HG03196 (cell line): ENCODE data around the gene CRYBA4.

Source experiments
- ATAC-seq: cut with Tn5 transposase; IDR thresholded peaks from one replicate; pipeline ENCODE4 v1.9.1; 2021; ENCODE audit not compliant: unreplicated experiment

The CRYBA4 gene

DNA sequence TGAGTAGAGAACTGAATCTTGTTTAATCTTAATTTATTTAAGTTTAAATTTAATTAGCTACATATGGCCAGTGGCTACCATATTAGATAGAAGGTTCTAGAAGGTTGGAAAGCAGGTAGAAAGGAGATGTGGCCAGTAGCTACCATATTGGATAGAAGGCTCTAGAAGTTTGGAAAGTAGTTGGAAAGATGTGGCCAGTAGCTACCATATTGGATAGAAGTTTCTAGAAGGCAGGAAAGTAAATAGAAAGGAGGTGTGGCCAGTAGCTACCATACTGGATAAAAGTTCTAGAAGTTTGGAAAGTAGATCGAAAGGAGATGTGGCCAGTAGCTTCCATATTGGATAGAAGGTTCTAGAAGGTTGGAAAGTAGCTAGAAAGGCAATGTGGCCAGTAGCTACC, 2.2 kb downstream of the CRYBA4 start:
- no peak for ATAC-seq

DNA sequence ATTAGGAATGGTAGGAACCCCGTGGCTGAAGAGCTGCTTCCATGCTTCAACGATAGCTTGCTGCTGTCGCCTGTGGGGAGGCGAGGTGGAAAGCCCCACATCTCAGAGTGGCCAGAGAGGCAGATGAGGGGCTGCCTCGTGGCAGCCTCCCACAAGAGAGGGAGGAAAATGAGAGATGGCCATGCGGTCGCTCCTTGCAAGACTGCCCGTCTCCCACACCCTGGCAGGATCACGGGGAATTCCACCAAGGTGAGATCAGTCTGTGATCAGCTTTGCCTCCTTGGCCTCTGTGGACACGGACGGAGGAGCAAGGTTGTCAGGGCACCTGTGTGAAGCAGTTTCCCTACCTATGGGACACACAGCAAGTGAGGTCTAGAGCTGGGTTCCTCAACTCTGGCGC, 3.0 kb downstream of the CRYBA4 start:
- ATAC-seq = no peak

DNA sequence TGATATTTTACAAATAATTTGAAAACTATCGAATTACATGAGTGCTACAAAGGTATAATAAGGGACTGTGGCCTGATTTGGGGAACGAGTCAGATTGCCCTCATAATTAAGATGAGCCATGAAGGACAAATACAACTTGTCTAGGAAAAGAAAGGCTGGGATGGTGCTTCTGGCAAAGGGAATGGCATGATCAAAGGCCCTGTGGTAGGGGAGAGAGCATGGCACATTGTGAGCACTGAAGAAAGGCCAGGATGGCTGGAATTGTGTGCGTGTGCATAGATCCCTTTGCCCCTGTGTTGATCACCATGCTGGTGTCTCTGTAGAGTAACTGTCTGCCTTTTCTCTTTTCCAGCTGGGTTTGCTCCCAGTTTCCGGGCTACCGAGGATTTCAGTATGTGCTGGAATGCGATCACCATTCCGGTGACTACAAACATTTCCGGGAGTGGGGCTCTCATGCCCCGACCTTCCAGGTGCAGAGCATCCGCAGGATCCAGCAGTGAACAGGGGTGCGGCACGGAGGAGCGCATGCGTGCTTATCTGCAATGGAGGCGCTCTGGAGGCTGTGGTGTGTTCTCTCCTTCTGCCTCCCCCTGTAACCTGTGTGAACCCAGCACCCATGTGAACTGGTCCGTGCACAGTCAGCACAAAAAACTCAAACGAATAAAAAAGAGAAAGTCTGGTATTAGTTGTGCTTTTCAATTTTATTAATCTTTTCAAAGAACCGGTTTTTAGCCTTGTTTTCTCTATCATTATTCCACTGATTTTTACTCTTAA, 8.4 kb downstream of the CRYBA4 start:
- no peak for ATAC-seq

DNA sequence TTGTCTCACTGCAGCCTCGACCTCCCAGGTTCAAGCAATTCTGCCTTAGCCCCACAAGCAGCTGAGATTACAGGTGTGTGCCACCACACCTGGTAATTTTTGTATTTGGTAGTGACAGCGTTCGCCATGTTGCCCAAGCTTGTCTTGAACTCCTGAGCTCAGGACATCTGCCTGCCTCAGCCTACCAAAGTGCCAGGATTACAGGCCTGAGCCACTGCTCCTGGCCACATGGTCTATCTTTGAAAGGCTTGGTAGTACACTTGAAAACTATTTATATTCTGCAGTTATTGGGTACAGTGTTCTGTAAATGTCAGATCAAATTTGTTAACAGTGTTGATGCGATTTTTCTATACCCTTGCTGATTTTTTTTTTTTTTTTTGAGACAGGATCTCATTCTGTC, 9.5 kb downstream of the CRYBA4 start:
- no peak for ATAC-seq

DNA sequence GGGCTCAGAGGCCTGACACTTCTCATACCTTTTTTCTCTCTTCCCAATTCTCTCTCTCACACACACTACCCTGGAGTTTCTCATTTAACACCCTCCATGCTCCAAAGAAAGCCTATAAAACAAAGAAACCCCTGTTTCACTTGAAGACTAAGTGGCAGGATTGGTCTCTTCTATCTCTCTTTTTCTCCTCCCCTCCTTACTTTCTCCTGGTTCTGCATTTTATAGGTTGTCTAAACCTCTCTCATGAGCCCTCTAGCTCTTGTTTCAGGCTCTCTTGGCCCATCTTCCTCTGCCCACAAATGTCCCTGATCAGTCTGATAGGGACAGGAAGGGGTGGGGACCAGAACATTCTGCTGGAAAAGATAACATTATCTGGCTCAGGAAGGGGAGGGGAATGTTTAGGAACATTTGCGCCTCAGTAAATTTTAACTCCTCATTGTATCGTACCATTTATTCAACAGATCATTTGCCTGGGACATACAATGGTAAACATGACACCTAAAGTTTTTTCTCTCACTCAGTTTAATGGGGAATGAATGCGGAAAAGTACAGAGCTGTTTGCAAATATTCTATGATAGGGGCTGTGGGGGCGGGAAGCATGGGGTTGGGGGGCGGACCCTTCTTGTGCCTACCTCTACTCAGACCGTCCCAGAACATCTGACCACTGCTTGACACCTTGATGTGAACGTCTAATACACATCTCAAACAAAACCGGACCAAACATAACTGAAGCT, 10.8 kb downstream of the CRYBA4 start:
- no peak for ATAC-seq

DNA sequence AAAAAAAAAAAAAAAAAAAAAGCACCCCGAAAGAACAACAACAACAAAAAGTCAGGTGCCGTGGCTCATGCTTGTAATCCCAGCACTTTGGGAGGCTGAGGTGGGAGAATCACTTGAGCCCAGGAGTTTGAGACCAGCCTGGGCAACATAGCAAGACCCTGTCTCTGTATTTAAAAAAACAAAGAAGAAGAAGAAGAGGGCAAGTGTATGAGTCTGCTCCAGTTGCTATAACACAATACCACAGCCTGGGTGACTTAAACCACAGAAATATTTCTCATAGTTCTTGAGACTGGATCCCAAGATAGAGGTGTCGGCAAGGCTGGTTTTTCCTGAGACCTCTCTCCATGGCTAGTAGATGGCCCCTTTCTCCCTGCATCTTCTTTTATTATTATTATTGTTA, 12.4 kb downstream of the CRYBA4 start:
- no peak for ATAC-seq

DNA sequence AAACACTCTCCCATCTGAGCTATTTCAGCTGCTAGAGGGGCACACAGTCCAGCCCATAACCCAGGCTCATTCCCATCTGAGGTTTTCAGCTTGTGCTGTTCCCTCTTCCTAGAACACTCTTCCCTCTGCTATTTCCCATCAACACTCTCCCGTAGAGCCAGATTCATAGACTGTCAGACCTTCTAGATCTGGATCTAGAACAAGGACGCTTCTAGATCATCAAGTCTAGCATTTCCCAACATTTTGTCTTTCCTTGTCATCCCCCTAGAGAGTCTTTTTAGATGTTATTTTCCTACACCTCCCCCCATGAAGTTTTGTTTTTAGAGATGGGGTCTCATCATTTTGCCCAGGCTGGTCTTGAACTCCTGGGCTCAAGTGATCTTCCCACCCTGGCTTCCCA, 13.4 kb downstream of the CRYBA4 start:
- no peak for ATAC-seq

DNA sequence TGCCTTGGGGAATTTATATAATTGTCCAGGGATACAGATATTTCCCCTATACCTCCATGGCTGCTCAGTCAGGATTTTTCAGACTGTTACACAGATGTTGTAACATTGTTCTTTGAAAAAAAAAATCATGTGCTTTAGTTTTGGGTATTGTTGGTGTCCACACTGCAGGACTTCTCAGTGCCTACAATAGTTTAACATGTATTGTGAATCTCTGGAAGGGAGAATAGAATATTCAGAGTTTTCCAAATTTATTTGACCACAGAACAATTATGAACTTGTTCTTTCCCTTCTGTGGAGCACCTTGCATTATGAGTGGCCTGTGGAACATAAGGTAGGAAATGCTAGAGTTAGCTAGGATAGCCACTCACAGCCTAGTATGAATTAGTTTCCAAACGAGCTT, 14.5 kb downstream of the CRYBA4 start:
- no peak for ATAC-seq

DNA sequence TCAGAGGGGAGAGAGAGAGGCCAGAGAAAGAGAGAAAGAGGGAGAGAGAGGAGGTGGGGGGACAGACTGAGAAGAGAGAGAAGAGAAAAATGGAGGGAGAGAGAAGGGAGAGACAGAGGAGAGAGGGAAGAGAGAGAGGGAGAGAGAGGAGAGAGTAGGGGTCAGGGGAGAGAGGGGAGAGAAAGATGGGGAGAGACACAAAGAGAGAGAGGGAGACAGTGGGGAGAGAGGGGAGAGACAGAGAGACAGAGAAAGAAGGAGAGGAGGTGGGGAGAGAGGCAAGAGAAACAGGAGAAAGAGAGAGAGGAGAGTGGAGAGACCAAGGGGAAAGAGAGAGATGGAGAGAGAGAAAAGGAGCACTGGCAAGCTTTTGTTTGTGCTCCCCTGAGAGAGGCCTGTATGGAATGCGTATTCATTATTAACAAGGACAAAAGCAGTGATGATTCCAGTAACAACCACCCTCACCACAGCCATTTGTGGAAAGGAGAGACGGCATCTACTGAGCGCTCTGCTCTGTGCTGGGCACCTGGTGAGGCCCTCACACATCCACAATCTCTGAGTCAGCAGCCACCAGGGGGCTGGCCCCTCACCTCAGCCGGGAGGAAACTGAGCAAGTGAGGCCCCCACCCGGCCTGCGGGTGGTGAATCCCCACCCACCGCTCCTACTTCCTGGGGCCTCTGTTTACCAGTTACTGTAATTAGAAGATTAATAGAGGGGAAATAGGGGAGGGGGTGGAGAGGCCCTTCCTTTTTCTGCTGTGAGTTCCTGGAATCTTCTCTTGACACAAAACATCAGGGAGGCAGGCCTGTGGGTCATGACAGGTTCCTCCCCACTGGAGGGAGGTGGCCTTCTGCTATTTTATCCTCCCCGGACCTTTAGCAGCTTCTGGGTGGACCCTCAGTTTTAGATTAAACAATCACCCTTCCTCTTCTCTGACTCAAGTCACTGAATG, 21.0 kb downstream of the CRYBA4 start:
- no peak for ATAC-seq

DNA sequence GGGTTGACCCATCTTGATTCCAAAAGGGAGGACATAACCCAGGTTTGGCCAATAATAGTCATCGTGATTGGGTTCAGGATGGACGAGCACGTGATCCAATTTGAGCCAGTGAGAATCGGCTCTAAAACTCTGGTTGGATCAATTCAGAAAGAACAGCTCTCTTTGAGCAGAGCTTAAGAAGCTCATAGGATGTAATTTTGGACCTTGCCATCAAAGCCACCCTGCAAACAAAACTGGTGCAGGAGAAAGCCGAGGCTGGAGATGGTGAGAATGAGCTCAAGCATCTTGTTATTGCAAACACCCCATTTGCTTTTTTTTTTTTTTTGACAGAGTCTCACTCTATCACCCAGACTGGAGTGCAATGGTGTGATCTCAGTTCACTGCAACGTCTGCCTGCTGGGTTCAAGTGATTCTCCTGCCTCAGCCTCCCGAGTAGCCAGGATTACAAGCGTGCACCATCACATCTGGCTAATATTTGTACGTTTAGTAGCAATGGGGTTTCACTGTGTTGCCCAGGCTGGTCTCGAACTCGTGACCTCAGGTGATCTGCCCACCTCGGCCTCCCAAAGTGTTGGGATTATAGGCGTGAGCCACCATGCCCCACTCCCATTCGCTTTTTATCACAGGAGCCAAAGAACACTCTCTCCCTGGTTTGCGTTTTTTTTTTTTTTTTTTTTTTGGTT, 21.8 kb downstream of the CRYBA4 start:
- ATAC-seq = no peak

DNA sequence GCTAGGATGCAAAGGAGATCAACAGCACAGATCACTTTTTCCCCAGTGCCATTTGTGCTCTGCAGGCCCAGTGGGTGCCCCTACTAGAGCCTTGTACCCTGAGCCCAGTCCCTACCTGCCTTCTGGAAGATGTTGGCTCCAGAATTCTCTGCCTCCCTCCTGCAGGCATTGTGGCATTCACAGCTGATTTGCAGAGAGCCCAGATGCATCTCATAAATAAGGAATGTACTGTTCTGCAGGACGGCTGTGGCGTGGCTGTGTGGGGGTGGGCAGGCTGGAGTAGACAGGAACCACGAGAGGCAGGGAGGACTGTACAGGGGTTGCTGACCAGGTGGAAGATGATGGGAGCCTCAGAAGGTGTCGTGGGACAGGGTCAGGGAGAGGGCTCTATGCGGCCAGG, 24.4 kb downstream of the CRYBA4 start:
- no peak for ATAC-seq

DNA sequence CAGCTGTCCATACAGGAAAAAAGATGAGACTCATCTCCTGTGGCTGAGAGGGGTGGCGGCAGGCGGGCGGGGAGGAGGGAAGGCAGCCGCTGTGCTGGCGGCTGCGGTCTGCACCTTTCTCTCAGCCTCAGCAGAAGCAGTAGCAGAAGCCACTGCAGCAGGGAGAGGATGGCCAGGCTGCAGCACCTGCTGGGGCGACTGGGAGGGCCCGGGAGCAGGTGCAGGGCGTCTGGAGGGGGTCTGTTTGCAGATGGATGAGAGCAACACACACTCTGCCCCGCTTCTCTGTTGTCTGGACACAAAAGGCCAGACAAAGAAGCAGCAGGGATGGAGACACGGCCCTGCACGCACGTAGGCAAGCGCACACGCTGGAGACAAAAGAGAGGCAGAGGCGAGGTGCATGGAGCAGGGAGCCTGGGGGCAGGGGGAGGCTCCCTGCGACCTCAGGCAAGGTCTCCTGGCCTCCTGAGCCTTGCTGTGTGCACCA, 26.3 kb downstream of the CRYBA4 start:
- no peak for ATAC-seq

DNA sequence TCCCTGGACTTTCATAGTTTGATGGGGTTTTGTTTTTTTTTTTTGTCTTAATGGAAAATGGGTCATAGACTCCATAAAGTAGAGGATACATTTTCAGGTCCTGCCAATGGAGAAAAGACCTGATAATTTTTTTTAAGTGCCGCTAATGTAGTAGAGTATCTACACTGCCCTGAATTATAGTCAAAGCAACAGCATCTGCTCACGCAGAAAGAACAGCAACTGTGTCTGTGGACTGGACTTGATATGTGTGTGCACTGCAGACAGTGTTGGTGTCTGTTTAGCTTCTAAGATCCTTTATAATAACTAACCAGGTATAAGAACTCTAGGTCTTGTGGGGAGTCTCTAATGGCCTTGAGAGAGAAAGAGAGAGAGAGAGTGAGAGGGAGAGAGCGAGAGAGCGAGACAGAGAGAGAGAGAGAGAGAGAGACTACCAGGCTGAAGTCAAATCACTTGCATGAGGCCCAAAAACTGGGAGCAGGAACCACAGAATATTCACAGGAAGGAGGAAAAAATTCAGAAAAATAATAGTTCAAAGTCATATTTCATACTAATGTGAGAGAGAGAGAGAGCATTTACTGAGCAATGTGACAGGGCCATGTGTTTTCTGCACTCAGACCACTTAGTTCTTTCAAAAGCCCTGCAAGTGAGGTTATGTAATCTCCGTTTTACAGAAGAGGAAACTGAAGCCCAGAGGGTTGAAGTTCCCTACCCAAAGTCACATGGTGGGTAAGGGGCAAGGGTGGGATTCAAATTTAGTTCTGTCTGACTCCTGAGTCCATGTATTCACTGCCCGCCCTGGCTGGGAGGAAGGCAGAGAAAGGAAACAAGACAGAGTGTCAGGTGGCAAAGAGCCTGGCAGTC, 27.0 kb downstream of the CRYBA4 start:
- no peak for ATAC-seq

DNA sequence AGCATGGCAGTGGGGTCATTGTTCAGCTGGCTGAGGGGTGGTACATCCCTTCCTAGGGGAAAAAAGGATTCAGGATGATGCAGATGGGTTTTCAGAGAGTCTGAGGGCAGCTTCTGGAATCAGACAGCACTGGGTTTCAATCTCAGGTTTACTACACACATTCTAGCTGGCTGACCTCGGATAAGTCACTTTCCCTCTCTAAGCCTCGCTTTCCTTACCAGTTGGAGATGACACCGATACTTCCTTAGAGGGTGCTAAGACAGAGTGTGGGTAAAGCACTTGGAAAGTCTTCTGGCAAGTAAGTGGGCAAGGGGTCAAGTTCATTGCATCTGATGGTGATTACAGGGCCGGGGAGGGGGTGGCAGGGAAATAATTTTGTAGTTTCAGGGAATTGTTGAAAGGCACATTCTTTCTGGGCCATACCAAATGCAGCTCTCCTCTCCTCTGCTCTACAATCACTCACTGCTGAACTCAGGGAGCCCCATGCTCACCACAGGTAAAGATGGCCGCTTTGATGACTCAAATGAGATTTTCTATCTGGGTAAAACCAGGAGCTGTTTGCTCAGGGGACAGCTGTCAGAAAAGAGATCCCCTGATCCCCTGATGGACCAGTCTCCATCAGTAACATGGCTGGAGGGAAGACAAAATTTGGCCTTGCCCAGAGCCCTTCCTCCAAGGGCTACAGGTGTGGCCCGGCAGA, 29.1 kb downstream of the CRYBA4 start:
- ATAC-seq = no peak

DNA sequence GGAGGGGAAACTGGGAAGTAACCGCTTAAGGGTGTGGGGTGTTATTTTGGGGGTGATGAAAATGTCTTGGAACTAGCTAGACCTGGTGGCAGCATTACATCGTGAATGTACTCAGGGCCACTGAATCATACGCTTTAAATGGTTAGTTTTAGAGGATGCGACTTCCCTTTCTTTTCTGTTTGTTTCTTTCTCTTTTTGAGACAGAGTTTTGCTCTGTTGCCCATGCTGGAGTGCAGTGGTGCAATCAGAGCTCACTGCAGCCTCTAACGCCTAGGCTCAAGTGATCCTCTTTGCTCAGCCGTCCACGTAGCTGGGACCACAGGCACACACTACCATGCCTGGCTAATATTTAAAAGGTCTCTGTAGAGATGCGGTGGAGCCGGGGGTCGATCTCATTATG, 30.1 kb downstream of the CRYBA4 start:
- ATAC-seq = no peak

DNA sequence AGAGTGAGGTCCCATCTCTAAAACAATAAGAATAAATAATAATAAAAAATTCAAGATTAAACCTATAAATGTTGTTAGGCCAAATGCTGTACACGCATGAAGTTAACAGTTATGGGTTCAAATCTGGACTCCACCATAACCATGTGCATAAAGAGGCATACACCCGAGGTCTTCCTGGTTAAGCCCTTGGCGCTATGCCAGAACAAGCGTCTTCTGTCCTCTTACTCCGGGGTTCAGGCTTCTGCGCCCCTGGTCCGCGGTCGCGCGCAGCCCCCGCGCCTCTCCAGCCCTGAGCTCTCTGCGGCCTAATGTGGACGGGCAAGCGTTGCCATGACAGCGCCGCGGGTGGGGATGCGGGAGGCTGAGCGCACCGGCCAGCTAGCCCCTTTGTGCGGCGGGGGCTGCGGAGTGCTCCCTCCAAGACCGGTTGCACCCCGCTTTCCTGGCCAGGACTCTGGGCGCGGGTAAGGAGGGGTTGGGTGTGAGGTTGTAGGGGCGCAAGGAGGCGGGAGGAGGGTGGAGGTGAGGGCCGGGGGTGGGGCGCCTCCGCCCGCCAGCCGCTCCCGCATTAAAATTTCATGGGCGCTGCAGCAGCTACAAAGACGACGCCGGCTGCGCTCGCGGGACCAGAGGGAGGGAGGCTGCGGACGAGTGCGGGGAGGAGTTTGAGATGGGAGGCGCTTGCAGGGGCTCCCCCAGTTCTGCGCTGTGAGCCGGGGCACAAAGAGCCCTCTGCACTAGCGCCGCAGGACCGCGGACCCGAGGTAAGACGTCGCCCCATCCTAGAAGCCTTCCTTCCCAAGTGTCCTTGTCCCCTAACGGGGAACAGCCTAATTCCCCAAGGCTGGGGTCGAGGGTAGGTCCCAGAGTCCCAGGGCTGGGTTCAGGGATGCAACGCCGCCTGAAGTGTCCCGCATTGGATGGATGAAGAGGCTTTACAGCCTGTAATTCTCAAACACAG, 35.4 kb downstream of the CRYBA4 start, which contains the start of gene MIAT:
TSS of gene MIAT (plus strand) at position 698 of the 961 bp plus-strand sequence.
- ATAC-seq = no peak

DNA sequence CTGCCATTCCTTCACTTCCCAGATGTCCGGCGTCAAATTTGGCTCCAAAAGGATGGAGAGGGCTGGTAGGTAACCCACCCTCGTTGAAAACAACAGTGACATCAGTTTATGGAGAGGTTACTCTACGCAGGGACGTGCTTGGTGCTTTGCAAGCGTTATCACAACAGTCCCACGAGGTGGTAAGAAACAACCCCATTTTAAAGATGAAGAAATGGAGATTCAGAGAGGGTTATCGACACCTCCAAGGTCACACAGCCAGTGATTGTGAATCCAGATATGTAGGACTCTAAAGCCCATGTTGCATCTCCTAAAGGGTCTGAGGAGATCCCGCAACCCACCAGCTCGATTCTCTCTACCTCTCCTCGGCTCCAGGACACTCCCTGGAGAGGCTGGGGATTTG, 36.4 kb downstream of the CRYBA4 start:
- ATAC-seq = no peak
